Kidney (tissue), 14 donors: Measurements from ENCODE around the gene ITPK1. TPM values are rescaled to one million over a fixed set of nuclear protein-coding genes. Genes with fewer than 3 reads are reported as not detected.
A peak's percentile ranks its signal among the peaks of the same experiment; 100 is the strongest.

Experiments
- DNase-seq, 5 donors: peaks; one replicate each; pipeline ENCODE4 v3.0.0-alpha.2; 2013 to 2020
- FAIRE-seq: peaks from 2 replicates; lab custom pipeline; 2012; peaks lifted over from hg19 to GRCh38; lab: Jason Lieb, UNC
- H3K27ac ChIP-seq, 2 donors: one replicate each; pipeline ENCODE4 v1.7.0; 2013; ENCODE audit warnings: low read depth in 2 of 2, low read length in 2 of 2, inconsistent platforms in 1 of 2
- H3K27me3 ChIP-seq: one replicate; pipeline ENCODE4 v1.7.1; 2013; ENCODE audit warnings: low read length, inconsistent platforms; ENCODE audit not compliant: control insufficient read depth, insufficient read depth
- H3K36me3 ChIP-seq, 3 donors: one replicate each; pipeline versions ENCODE4 v1.7.0 to v1.7.1; 2013; ENCODE audit warnings: low read length in 3 of 3, control low read depth in 1 of 3, inconsistent platforms in 1 of 3; ENCODE audit not compliant: insufficient read depth in 3 of 3, control insufficient read depth in 2 of 3
- H3K4me1 ChIP-seq, 3 donors: one replicate each; pipeline versions ENCODE4 v1.7.0 to v1.7.1; 2013; ENCODE audit warnings: low read length in 3 of 3, inconsistent platforms in 1 of 3, low read depth in 1 of 3; ENCODE audit not compliant: control insufficient read depth in 2 of 3, insufficient read depth in 2 of 3
- H3K4me3 ChIP-seq, 3 donors: one replicate each; pipeline versions ENCODE4 v1.7.0 to v1.8.1; 2013; ENCODE audit warnings: low read length in 3 of 3, control low read depth in 1 of 3, inconsistent platforms in 1 of 3
- H3K9ac ChIP-seq, 3 donors: one replicate each; pipeline versions ENCODE4 v1.7.0 to v1.7.1; 2013; ENCODE audit warnings: low read length in 3 of 3, control low read depth in 1 of 3, inconsistent platforms in 1 of 3
- H3K9me3 ChIP-seq, 3 donors: one replicate each; pipeline versions ENCODE4 v1.7.0 to v1.7.1; 2013; ENCODE audit warnings: low read length in 3 of 3, control low read depth in 1 of 3, inconsistent platforms in 1 of 3; ENCODE audit not compliant: control insufficient read depth in 2 of 3, insufficient read depth in 1 of 3
- intact Hi-C: fragments of 100-400 bp; cut with DNase I; formaldehyde crosslinking; loops from one replicate; pipeline ENCODE4 v1.11.1; 2022
- polyA plus RNA-seq: library from polyadenylated mRNA; stranded (reverse); fragments of 350-450 nt; fragmentation: Illumina TruSeq; extraction: RNeasy Lipid Tissue Mini Kit (QIAGEN cat#74804); gene quantifications from one replicate; pipeline ENCODE4 v1.2.3, GENCODE V29; 2014; ENCODE audit warnings: low read depth, low replicate concordance; ENCODE audit not compliant: insufficient read depth
- total RNA-seq: library from RNA; stranded (reverse); fragmentation: NEBNext Ultra II Directional; extraction: Animal tissue kit (Norgen Biotek cat#: 25700); gene quantifications from one replicate; pipeline ENCODE4 v1.2.1, GENCODE V29; 2021
- TF ChIP-seq, protein P1 (sequence below): IDR thresholded peaks from 3 replicates; pipeline ENCODE4 v1.5.1; 2012; ENCODE audit warnings: mild to moderate bottlenecking, moderate library complexity, borderline replicate concordance; ENCODE audit not compliant: insufficient read depth; ENCODE audit errors: extremely low read depth
- donor health status: control.
- donor health status: control.
- donor health status: control.
- donor health status: control.
- donor health status: control.
- donor health status: DM: yes; HTN: yes; CAD: no.
- donor health status: Normal renal cell carcinoma (clear cell type).

Gene ITPK1
- total and polyA plus RNA-seq, 2 donors from 2014 or later, result 43.6 to 92.0 TPM

GRCh38 chr14:92991536-92991935 is 124.2 kb downstream of the ITPK1 start:
- H3K27ac ChIP-seq, result no peak overlapping the region
- H3K36me3 ChIP-seq, result peaks cover 0 to 12% (median 8%) of the 10 kb centered on the region in 3 donors
- no peak overlapping the region for H3K4me3 ChIP-seq
- no peaks in the 10 kb centered on the region for H3K27me3 ChIP-seq
- DNase-seq, result peak in 1 of 5 donors; percentile 59
- H3K9me3 ChIP-seq, result no peaks in the 10 kb centered on the region
- peaks cover 0 to 20% (median 0%) of the 10 kb centered on the region in 3 donors for H3K4me1 ChIP-seq
- no peak for FAIRE-seq
- no peak overlapping the region for H3K9ac ChIP-seq
- intact Hi-C loops, result no loop called here
- TF ChIP-seq, protein P1, sequence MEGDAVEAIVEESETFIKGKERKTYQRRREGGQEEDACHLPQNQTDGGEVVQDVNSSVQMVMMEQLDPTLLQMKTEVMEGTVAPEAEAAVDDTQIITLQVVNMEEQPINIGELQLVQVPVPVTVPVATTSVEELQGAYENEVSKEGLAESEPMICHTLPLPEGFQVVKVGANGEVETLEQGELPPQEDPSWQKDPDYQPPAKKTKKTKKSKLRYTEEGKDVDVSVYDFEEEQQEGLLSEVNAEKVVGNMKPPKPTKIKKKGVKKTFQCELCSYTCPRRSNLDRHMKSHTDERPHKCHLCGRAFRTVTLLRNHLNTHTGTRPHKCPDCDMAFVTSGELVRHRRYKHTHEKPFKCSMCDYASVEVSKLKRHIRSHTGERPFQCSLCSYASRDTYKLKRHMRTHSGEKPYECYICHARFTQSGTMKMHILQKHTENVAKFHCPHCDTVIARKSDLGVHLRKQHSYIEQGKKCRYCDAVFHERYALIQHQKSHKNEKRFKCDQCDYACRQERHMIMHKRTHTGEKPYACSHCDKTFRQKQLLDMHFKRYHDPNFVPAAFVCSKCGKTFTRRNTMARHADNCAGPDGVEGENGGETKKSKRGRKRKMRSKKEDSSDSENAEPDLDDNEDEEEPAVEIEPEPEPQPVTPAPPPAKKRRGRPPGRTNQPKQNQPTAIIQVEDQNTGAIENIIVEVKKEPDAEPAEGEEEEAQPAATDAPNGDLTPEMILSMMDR, result no peak

GRCh38 chr14:92990456-92991430 is 125.0 kb downstream of the ITPK1 start:
- peak in 3 of 5 donors; percentile 56 to 68 (median 57) for DNase-seq
- Histone ChIP-seq H3K9ac (no peak overlapping the region), H3K4me1 (peaks cover 0 to 27% (median 0%) of the 10 kb centered on the region in 3 donors), H3K27ac (no peak overlapping the region), H3K9me3 (no peaks in the 10 kb centered on the region), H3K36me3 (peaks cover 0 to 12% (median 8%) of the 10 kb centered on the region in 3 donors), H3K27me3 (no peaks in the 10 kb centered on the region), H3K4me3 (no peak overlapping the region)
- FAIRE-seq, result no peak
- TF ChIP-seq, protein P1, result no peak
- intact Hi-C loops, result no loop called here

- peaks cover 0 to 12% (median 8%) of the 10 kb centered on the region in 3 donors for H3K36me3 ChIP-seq
- no peak overlapping the region for H3K27ac ChIP-seq
- no peak overlapping the region for H3K9ac ChIP-seq
- H3K4me1 ChIP-seq, result peaks cover 0 to 29% (median 0%) of the 10 kb centered on the region in 3 donors
- no peak for FAIRE-seq
- TF ChIP-seq, protein P1, result no peak
- no peak overlapping the region for H3K4me3 ChIP-seq
- H3K27me3 ChIP-seq, result no peaks in the 10 kb centered on the region
- intact Hi-C loops, result no loop called here
- peak in 1 of 5 donors; percentile 53 for DNase-seq
- H3K9me3 ChIP-seq, result no peaks in the 10 kb centered on the region
Measured at GRCh38 chr14:92988786-92989755, 126.7 kb downstream of the ITPK1 start.
